Stimulated activated CD4-positive, alpha-beta T cell treated with anti-CD3 and anti-CD28 coated beads, Interleukin-2, amount 100 ng/mL, for 4 hours (primary cell): ENCODE measurements around the gene OVOL1.

ENCODE experiments used
- DNase-seq: peaks from one replicate; pipeline ENCODE4 v3.0.0-alpha.2; 2020; ENCODE audit warnings: low read depth

OVOL1 gene

DNA sequence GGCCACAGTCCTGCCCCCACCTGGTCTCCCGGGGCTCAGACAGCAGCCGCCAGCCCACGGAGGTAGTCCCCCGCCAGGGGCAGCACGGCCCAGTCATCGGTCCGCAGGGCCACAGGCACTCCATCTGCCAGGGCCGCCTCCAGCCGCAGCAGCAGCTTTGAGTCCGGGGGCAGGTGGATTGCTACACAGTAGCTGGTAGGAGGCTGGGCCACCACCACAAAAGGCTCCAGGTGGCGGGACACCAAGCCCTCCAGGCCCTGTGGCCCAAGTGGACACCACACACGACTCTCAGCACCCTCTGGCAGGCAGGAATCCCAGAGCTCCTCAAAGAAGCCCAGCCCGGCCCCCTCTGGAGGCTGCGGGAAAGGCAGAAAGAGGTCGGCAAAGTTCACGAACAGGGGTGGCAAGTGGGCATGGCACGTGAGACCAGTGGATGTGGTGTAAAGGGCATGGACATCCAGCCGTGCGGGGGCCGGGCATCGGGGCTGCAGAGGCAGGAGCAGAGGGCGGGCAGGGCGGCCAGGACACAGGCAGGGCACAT is 9.0 kb upstream of the OVOL1 start:
- DNase-seq, result no peak

DNA sequence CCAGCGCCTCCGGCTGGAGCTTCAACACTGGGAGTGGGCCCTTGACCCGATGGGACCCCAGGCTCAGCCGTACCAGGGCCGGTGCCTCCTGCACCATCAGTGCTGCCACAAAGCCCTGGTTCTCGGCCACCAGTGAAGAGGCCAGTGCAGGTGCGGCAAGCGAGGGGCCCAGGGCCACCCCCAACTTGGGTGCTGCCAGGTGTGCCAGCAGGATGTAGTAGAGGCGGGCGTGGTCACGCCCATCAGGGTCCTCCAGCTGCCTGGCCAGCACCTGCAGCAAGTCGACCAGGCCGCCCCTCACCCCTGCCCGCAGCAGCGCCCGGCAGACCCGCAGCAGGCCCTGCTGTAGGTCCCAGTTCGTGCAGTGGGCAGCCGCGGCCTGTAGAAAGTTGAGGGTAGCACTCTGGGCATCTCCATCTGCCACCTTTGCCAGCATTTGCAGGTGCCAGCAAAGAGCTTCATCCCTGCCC is 8.4 kb upstream of the OVOL1 start:
- DNase-seq, result no peak

DNA sequence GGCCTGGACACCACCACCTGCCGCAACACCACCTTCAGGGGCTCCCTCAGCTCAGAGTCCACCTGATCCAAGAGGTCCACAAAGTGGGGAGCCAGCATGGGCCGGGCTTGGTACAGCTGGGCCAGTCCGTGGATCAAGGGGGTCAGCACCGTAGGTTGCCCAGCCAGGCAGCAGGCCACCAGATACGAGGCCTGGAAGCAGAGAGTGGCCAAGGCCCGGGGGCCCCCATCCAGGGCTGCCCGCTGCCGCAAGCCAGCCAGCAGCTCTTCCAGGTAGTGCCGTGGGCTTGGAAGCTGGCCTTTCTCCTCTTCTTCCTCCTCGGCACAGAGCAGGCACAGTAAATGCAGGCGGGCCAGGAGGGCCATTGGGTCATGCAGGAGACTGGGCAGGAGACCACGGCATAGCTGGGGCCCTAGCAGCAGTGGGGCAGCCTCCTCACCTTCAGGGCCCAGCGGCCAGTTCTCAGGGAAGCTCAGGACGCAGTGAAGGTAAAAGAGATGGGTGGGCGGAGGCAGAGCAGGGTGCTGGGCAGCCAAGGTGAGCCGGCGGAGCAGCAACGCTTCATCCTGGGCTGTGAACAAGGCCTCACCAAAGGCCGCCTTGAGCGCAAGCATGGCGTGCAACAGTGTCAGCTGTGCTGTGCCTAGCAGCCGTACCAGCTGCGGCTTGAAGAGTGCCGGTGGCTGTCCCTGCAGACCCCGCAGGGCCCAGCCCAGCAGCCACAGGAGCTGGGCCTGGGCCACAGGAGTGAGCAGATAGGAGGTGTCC is 7.8 kb upstream of the OVOL1 start:
- no peak for DNase-seq

DNA sequence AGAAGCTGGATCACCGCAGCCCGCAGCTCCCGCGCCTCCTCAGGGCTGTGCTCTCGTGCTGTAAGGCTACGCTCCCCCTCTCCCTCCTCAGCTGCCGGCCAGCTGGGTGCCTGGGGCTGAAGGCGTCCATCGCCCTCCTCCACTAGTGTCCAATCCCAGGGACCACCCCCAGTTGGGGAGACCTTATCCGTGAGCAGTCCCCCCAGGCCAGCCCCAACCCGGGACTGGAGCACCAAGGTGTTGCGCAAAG is 7.3 kb upstream of the OVOL1 start:
- DNase-seq, result no peak

DNA sequence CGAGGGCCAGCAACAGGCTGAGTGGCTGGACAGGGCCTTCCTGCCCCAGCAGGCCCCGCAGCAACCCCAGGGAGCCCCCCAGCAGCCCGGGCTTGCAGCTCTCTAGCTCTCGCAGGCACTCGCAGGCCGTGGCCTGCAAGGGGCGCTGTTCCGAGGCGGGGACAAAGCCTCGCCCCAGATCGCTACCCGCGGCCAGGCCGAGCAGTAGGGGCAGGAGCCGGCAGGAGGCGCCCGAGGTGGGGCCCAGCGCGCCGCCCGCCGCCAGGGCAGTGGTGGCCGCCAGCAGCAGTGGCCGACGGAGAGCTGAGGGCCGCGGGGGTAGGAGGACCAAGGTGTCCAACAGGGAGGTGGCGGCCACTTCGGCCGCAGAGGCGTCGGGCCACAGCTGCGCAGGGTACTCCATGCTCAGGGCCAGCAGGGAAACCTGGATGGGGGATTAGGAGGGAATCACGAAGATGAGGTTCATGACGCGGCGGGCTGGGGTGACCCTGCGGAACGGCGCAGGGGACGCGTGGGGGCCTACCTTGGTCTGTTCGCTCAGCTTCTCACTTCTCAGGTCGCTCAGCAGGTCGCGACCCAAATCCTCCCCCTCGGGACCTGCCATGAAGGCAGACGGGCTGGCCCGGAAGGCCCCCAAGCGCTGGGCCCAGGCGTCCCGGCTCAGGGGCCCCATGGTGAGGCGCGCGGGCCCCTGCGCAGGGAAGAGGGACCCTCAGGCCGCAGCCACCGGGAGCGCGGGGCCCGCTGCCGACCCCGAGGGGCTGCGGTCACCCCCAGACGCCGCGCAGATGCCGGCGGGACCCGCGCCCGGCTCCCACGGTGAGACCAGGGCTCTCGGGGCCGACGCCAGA is 6.7 kb upstream of the OVOL1 start:
- peak; percentile 50 for DNase-seq

DNA sequence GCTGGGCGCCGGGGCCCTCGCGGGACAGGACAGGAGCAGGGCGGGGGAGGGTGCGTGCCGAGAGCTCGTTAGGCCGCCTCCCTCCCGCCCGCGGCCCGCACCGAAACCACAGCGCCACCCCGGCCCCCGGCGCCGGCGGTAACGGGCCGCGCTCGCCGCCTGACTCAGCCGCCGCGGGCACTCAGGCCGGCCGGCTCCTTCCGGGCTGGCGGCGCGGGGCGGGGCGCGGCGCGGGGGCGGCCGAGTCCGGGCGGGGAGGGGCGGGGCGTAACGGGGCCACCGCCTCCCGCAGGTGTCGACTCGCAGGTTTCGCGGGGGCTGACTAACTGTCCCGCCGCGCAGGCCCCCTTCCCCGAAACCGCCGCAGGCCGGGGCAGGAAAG is 6.1 kb upstream of the OVOL1 start, which contains the start of gene AP5B1:
TSS of gene AP5B1 (minus strand) at position 207 of the 382 bp plus-strand sequence. CDS start 385 bp downstream, outside the sequence.
- DNase-seq, result peak; percentile 66

DNA sequence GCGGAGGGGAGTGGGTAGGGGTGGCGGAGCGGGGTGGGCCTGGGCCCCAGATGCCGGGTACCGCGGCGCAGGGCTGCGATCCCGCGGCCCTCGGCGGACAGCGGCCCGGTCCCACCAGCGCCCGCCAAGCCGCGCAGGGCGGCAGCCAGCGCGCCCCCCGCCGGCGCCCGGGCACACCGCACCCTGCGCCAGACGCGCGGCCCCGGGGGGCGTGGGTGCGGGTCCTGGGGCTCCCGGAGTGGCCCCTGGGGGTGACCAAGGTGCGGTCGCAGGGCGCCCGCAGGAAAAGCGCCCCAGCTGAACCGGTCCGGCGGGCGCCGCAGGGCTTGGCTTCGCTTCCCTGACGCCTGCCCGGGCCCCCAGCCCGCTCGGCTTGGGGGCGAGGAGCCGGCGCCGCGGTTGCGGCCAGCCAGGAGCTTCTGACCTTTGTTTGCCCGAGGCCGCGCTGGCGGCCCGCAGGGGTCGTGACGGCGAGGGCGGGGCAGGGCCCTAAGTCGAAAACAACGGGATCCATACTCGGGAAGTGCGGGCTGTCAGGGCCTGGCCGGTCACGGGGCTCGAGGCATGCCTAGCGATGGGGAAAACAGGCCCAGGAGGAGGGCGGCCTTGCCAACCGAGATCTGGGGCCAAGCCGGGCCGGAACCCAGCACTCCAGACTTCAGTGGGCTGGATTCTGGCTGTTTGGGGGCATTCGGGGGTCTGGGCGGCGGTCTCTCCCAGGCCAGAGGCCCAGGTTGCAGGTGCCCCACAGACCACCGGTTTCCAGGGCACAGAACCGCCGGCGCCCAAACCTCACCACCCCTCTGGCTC is 5.5 kb upstream of the OVOL1 start:
- DNase-seq, result no peak

DNA sequence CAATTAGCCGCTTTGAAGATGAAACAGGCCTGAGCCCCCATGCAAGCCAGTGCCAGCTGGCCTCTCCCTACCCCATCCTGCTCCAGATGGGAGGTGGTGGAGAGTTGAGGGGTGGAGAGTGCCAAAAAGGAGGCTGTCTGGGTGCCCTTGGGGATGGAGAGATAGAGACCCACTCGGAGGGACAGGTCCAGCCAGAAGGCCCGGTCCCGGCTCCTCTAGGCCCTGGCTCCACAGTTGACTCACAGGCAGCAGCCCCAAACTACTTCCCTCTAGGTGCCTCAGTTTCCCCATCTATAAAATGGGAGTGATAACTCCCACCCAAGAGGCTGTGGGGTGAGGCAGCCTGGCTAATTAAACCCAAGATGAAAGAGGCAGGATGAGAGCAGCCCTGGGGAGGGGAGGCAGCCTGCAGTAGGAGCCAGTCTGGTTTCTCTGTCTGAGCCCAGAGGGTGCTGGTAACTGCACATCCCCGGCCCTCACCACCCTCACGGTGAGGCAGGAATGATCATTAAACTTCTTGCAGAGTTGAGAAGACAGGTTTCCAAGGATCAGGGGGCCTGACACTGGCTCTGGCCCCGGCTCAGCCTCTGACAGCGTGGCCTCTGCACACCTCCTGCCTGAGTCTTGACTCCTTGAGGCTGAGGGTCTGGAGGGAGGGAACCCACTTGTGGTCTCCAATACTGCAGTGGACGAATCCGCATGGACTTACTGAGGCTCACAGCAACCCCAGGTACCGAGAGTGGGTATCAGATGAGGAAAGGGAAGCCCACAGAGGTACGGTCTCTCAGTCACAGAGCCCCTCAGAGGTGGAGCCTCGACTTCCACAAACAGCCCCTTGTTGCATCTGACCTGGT is 4.7 kb upstream of the OVOL1 start:
- no peak for DNase-seq

DNA sequence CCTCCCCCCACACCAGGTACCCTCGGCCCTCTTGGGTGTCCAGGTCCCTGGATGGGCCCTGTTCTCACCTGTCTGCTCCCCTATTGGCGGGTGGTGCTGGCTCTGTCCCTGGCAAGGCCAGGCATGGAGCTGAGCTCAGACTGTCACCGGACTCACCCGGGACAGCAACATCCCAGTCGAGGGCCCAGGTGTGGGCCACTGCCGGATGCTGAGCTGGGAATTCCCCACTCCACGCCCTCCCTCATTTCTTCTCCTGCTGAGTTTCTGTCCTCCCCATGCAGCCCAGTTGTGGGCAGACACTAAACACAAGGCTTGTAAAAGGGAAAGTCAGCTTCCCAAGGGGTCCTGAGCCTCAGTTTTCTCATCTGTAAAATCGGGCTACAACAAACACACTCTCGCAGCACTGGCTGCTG is 4.0 kb upstream of the OVOL1 start:
- no peak for DNase-seq

DNA sequence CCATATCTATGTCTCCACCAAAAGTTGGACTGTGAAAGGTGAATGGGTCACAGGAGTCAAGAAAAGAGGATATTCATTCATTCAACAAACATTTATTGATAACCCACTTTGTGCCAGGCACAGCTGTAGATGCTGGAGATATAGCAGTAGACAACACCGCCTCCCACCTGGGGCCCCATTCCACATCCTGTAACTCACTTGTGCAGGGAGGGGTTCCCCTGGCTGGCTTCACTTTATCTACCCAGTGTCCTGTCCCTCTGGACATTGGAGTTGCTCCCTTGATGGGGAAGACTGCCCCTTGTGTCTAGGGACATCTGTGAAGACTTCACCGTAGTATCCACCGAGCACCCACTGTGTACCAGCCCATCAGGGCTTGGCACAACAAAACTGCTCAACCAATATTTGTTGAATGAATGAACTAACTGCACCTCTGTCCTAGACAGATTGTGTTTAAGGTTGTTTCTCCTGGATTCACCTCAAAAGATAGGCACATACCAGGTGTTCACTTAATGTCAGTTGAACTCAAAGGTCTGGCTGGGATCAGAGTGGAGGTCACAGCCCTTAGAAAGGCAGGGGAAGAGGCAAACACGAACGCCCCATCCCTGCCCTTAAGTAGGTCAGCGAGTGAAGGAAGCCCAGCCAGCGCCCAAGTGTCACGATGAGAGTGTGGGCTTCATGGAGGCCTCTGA is 1.4 kb upstream of the OVOL1 start:
- no peak for DNase-seq

DNA sequence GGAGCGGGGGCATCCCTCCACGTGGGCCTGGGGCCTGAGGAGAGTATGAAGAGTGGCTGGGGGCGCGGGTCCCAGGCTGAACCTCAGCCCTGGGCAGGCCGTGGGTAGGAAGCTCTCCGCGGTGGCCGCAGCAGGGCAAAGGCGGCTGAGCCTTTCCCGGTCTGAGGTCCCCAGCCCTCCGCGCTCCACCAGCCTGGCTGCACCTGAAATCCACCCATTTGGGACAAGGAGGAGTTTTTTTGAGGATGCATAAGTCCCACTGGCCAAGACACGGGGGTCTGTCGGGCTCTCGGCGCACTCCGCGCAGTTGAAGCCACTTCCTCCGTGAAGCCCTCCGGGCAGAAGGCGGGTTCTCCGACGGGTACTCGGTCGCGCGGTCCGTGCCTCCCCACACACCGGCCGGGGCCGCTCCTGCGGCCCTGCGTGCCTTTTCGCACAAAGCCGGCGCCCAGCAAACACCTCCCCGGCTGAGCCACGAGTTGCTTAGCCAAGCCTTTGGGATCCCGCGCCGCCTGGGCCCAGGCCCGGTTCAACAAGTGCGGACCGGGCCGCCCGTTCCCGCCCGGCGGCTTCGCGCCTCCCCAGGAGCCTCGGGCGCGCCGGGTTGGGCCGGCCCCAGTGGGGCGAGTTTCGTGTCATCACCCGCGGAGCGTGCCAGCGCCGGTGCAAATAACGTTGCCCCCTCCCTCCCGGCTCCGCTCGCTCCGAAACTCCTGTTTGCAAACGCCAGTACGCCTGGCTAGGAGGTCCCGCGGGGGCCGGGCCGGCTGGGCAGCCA is 666 bp upstream of the OVOL1 start:
- no peak for DNase-seq

DNA sequence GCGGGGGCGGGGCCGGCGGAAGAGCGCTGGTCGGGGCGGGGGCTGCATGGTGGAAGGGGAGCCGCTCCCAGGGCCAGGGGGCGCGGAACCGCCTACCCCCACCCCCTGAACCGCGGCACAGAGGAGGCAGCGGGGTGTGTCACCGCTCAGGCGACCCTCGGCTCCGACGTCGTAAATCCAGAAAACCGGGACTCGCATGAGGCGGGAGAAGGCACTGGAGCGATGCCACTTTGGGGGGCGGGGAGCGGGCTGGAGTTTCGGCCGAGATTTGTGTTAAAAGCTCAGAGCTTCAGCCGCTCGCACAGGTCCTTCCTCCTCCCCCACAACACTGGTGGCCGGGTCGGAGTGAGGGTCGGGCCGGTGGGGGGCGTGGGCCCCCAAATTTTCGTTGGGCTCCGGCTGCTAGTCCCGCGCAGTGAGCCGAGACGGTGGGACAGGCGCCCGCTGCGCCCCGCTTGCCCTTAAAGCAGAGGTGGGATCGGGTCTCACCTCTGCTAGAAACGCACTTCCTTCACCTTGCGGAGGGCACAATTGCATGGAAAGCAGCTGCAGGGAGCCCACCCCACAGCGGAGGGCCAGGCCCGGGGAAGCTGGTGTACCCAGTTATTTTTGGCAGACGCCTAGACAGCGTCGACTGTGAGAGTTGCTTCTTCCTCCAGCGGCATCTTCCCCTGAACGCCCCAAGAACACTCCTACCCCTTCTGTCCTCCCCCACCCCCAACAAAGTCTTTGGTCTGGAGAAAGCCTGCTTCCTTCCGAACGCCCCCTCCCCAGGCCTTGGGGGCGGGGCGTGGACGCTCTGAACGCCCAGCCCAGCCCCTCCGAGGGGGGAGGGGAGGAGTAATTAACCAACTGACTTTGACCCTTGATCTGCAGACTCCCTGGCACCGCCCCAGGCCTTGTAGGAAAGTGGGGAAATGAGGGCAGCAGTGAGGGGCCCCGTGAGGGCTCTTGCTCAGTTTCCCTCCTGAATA is 1.1 kb downstream of the OVOL1 start:
- DNase-seq, result no peak

DNA sequence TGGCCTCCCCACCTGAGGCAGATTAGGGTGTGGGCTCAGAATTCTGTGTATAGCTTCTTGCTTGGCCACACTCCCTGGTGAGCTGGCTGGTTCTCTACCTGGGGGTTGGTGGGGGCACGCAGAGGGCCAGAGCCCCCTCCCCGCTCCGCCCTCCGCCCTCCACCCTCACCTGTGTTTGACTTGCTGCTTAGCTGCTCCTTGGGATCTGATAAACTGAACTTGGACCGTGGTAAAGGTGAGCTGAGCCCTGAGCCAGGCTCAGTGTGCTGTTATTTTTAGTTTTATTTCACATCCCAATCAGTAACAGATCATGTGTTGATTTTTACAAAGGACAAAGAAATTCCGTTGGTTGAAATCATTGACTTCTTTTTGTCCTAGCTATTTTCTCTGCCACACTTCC is 2.0 kb downstream of the OVOL1 start:
- DNase-seq, result no peak

DNA sequence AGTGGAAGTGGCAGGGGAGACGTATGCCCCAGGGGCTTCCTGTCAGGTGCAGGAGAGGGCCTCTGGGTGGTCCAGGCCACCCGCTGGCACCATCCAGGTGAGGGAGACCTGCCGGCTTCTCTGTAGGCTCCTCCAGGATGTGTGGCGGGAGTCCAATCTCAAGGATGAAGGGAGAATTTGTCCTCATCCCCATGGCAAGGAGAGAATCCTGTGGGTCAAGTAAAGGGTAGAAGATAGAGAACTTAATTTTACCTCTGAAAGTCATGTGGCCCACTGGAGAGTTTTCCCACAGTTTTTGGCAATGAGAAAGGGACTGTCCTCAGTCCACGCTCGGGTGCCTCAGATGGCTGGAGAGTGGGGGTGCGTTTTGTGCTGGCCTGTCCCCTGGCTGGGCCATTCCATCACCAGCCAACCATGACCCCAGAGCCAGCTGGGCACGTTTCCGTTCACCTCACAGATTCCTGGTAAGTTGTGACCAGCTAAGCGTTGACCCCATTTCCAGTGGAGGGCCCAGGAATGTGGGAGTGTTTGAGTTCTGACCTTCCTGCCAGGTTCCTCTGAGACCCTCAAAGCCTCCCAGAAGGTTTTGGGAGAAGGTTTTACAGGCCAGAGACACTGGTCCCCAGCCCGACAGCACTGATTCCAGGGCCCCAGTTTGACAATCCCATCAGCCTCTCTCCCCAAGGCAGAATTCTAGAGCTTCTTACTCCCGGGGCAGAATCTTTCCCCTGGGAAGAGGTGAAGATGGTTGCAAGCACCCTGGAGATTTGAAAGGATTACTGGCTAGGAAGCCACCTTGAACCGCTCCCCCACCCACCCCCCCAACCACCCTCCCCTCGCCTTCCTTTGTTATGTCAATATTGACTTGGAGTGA is 2.6 kb downstream of the OVOL1 start:
- no peak for DNase-seq

DNA sequence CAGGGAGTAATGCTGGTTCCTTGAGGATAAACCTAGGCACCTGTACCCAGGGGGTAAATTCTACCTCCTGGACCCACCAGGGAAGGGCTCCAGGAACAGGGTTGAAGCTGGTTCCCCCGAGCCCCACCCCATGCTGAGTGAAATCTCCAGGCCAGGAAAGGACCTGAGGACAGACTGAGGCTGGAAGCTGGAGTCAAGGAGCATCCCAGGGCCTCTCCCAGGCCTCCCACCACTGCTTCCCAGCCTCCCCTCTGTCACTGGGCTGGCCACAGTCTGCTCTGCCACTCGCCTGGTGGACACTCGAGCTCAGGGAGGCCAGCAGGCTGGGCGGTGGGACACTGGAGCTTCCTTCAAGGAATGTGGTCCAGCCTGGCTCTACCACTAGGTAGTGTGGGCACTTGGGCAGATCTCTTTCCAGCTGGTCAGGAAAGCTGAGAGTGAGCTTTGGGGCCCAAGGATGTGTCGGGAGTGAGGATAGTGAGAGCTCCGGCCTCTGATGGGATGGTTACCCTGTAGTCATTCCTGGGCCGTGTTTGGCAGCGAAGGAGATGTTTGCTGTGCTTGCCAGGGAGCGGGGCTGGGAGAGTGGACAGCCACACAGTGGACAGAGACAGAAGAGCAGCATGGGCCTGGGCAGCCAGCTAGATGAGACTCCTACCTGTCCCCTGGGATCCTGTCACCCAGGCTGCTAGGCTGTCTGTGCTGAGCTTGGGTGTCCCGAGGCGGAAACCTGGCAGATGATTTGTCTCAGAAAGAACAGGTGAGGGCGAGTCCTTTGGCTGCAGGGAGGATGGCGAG is 3.4 kb downstream of the OVOL1 start:
- DNase-seq, result no peak

DNA sequence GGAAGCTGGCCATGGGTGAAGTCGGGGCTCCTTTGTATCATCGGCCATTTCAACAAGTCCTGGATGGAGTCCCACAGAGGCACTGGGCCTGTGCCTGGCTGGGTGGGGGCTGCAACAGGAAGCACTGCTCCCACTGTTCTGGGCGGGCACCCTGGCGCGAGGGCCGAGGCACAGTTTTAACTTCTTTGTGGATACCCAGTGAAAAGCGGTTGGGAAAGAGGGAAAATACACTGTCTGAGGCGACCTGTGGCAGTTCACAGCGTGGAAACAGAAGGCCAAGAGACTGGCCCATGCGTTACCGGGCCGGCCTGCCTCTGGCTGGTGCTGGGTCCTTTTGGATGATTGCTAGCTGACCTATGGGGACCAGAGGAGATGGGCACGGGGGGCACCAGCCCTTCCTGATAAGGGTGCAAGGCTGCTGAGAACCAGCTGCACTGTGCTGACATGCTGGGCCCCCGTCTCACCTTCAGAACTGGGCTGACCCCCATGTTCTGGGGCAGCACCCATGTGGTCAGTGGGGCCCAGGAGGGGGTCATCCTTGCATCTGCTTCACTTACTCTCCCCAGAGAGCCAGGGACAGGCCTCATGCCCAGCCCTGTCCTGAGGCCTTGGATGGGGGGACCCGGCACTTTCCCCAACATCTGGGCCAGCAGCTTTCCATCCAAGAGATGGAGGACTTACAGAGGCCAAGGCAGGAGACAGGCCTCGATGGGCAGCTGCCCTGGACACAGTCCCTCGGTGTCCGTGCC is 4.2 kb downstream of the OVOL1 start:
- DNase-seq, result no peak
